NCI-H1417 (cell line): ENCODE measurements around the gene PRTG.
"Not testable (repeated sequence)": the region's sequence is repeated elsewhere in the genome, so short reads cannot be mapped to it uniquely, and the experiment has no call there.

Experiments used
- DNase-seq, 3 experiments: peaks; one replicate each; lab custom pipeline; 2025; lab: John Stamatoyannopoulos, UW

Gene PRTG

GRCh38 chr15:55743729-55744655, 1.0 kb upstream of the PRTG start:
- no peak for DNase-seq

DNA sequence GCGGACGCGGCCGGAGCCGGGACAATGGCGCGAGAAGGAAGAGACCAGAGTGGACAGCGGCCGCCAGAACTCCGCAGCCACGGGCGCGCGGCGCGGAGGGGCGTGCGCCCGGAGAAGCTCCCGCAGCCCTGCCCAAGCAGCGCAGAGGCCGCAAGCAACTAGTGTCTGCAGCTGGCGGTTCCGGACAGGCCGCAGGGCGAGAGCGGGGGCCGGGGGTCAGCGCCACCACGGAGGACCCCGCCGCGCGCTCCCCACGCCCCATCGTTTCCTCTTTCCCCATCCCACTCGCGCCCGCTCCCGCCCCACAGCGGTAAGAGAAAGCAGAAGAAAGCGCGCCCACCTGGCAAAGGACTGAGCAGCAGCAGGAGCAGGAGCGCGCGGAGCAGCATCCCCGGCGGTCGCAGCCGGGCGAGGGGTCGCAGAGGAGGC, 440 bp downstream of the PRTG start:
- peak; percentile 4 to 90 (median 88) for DNase-seq

DNA sequence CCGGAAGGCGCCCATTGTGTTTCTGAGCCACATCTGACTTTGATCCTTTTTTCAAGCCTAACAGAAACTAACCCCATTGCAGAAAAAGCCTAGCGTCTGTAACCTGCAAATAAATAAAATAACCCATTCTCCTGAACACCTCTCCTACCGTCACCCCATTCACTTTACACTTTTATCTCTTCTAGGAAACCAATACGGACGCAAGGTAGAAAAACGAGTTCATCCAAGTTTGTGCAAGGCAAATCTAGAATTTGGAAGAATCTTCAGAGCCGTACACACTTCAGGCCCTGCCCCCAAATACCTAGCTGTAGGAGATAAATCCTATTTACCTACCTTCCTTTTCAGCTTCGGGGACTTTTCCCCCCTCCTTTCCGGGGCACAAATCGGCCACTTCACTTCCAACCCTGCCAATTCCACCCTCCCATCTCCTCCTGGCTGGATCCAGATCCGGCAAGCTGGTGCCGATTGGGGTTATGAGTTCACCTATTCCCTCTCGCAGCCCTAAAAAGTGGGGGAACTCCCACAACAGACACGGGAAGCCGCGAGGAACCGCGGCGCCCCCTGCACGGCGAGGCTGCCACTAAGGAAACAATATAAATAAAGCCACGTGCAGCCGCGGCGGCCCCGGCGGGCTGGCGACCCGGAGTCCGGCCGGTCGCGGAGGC, 987 bp downstream of the PRTG start:
- peak; percentile 7 to 88 (median 83) for DNase-seq

- DNase-seq: peak in 1 of 3 experiments; percentile 60
These were observed 1.7 kb downstream of the PRTG start for GRCh38 chr15:55740981-55741832.

DNA sequence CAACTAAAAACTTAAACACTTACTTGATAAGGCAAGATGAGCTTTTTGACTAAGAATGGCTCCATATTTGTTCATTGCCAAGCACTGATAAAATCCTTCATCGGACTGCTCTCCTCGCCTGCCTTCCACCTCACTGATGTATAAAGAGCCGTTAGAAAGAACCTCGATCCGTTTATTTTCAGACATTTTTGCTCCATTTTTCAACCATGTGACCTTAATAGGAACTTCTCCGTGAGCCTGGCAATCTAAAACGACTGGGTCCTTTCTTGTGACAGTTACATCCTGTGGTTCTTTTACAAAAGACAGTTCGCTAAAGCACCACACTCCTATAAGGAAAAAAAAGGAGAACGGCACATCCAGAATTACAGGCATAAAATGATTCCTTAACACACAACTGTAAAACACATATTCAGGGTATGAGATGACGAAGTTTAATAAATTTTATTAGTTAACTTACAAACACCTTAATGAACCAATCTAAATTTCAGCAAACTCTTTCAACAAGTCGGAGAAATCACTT, 2.5 kb downstream of the PRTG start:
- no peak for DNase-seq

- no peak for DNase-seq
These were observed 3.3 kb downstream of the PRTG start for GRCh38 chr15:55739641-55740040.

GRCh38 chr15:55738715-55739114, 4.2 kb downstream of the PRTG start:
- no peak for DNase-seq

- DNase-seq: no peak
These were observed 5.6 kb downstream of the PRTG start for GRCh38 chr15:55737373-55737772.

DNA sequence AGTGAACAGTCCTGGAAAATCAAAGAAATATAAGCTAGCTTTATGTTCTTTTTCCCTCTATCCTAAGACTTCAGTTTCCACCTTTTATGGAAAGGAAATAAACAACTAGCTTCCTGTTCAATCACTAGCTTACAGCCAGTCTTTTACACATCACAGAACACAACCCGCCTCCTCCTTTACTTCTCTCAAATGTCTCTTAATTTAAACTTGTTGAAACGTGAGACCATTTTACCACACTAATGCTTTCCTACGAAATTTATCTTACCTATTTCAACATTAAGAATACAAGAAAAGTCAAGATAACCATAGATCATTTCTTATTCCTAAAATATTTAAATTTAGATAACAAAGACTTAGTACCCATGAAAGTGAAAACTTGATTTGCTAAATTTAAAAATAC, 6.2 kb downstream of the PRTG start:
- DNase-seq: no peak

DNA sequence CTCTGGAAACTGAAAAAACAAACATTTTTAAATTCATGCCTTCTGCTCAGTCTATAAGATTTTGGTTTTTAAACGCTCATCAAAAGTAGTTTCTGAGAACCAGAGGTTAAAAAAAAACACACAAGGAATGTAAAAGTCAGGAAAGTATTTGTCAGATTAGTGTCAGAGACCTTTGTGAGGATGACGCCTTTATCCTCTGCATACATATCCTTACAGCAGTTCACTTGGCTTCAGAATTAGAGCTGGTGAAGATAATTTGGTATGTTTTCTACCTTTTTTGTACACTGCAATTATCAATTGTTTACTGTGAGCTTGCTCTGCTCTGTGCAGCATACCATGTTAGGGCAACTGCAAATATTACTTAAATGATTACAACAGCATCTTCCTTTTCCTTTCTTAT, 8.3 kb downstream of the PRTG start:
- no peak for DNase-seq

DNA sequence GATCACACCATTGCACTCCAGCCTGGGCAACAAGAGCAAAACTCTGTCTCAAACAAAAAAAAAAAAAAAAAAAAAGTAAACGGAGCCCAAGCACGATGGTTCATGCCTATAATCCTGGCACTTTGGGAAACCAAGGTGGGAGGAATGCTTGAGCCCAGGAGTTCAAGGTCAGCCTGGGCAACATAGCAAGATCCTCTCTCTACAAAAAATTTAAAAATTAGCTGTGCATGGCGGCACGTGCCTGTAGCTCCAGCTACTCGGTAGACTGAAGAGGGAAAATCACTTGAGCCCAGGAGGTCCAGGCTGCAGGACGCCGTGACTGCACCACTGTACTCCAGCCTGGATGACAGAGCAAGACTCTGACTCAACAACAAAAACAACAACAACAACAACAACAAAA, 9.5 kb downstream of the PRTG start:
- not testable (repeated sequence) for DNase-seq

DNA sequence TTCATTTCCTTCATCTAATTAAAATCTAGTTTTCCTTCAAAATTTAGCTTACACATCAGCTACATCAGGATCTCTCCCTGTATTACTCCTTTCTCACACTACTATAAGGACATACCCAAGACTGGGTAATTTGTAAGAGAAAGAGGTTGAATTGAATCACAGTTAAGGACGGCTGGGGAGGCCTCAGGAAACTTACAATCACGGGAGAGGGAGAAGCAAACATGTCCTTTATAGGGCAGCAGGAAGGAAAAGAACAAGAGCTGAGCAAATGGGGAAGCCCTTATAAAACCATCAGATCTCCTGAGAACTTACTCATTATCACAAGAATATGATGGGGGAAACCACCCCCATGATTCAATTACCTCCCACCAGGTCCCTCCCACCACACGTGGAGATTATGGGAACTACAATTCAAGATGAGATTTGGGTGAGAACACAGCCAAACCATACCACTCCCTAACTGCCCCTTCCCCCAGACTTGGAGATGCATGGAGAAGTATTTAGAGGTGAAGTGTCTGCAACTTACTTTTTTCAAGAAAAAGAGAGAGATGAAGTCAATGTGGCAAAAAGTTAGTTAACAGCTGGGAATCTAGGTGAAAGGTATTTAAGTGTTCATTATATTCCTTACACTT, 21.3 kb downstream of the PRTG start:
- DNase-seq: no peak

DNA sequence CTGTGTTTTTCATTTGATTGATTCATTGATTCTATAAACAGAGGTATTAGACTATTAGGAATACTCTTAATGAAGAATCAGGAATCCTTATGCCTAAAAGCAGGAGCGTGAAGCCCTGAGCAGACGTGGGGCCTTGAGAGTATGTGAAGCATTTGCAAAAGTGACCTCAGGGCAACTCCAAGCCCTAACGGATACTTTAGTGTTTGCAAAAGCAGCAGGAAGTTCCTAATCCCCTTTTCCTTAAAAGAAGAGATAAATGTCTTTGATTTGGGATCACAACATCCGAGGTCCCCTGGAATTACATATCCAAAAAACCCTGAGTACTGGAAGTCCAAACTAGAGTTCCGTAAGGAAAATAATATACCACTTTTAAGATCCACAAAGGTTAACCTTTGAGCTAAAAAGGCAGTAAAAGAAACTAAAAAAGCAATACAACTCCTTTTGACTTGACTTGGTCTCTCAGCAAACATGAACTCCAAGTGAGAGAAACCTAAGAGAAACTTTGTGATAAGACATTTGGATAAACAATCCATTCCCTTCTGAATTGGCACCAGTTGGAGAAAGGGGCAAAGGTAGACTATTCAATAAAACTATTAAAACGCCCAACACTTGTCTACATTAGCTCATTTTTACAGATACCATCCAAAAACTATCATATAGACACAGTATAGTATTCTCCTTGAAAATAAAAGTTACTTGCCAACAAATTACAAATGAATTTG, 27.4 kb downstream of the PRTG start:
- no peak for DNase-seq

GRCh38 chr15:55714064-55714463, 28.9 kb downstream of the PRTG start:
- no peak for DNase-seq

GRCh38 chr15:55712363-55712762, 30.6 kb downstream of the PRTG start:
- DNase-seq: no peak

GRCh38 chr15:55710286-55710685, 32.7 kb downstream of the PRTG start:
- DNase-seq: no peak

GRCh38 chr15:55709458-55709857, 33.5 kb downstream of the PRTG start:
- DNase-seq: no peak

- no peak for DNase-seq
These were observed 34.2 kb downstream of the PRTG start for GRCh38 chr15:55708720-55709119.

DNA sequence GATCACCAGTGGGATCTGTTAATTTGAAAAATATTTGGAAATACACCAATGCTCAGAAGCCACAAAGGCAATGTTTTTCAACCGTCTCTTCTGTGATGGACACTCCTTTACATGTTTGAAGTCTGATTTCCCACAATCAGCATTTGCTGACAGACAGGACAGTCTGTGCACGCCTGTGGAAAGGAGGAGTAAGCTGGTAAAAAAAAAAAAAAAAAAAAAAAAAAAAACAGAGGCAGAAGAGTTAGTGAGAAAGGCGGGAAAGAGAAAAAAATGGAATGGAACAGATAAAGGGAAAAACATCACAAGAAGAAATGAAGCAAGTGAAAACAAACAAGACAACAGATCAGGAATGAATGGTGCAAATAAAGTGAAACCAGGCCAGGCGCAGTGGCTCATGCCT, 35.0 kb downstream of the PRTG start:
- no peak for DNase-seq

- no peak for DNase-seq
These were observed 35.4 kb downstream of the PRTG start for GRCh38 chr15:55707518-55707917.

DNA sequence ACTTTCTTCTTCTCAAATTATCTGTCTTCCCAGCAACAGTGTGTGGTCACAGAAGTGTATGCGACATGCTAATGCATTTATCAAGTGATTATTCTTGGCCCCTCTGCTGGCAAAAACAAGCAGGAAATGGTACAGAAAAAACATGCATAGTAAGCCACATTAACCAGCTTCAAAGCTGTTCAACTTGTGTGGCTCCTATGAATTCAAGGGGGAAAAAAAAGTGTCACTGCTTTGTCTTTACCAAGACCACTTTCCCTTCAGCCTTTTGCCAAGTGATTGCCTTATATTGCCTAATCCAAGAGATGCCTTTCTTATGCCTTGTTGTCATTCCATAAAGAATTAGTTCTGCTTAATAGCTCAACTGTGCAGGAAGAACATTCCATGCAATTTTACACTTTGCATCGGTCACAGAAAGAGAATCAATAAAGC, 39.1 kb downstream of the PRTG start:
- peak in 1 of 3 experiments; percentile 11 for DNase-seq
